ENCODE data around the gene UNKL.

The UNKL gene

DNA sequence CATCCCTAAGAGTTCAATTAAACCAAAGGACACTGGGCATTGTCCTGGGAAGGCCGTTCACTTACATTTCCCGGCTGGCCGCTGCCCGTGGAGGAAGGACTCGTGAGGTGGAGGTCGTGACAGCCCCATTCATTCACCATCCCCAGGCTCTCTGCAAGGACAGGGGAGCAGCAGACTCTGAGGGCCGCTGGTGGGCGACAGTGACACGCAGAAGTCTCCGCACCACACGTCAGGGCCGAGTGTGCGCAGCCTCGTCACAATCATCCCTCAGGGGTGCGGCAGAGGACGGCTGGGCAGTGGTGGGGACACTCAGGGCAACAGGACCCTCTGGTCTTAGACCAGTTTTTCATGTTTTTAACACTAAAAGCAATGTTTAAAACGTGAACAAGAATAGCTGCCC lies 21.7 kb downstream of the UNKL start:
- H3K4me3 ChIP-seq (ENCODE audit: low read length): no peak overlapping the region
- TF ChIP-seq, protein P1, sequence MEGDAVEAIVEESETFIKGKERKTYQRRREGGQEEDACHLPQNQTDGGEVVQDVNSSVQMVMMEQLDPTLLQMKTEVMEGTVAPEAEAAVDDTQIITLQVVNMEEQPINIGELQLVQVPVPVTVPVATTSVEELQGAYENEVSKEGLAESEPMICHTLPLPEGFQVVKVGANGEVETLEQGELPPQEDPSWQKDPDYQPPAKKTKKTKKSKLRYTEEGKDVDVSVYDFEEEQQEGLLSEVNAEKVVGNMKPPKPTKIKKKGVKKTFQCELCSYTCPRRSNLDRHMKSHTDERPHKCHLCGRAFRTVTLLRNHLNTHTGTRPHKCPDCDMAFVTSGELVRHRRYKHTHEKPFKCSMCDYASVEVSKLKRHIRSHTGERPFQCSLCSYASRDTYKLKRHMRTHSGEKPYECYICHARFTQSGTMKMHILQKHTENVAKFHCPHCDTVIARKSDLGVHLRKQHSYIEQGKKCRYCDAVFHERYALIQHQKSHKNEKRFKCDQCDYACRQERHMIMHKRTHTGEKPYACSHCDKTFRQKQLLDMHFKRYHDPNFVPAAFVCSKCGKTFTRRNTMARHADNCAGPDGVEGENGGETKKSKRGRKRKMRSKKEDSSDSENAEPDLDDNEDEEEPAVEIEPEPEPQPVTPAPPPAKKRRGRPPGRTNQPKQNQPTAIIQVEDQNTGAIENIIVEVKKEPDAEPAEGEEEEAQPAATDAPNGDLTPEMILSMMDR (conservative IDR thresholded peaks at IDR 0.05; ENCODE audit: low read depth, low read length): no peak
- no peak for DNase-seq (ENCODE audit: low read depth)

DNA sequence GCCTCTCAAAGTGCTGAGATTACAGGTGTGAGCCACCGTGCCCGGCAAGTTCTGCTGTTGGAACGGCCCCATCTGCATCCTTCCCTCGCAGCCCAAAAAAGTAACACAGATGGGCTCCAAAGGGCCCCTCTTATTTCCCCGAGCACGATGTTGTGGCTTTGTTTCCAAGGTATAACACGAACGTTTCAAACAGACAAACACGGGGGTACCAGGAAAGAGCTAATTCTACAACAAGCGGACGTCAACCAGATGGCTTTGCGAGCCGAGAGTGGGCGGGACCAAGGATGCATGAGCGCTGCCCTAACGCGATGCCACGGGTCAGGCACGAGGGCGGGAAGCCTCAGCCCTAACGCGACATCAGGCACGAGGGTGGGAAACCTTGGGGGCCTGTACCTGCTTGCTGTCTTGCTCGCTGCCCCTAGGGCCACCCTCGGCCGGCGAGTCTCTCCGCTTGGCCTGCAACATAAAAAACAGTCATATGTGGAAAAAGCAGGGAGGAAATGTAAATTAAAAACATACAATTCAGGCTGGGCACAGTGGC lies 24.2 kb downstream of the UNKL start:
- no peak for DNase-seq (ENCODE audit: low read depth)
- no peak overlapping the region for H3K4me3 ChIP-seq (ENCODE audit: low read length)
- TF ChIP-seq, protein P1 (conservative IDR thresholded peaks at IDR 0.05; ENCODE audit: low read depth, low read length): no peak

GRCh38 chr16:1389762-1390161 lies 24.7 kb downstream of the UNKL start:
- TF ChIP-seq, protein P1 (conservative IDR thresholded peaks at IDR 0.05; ENCODE audit: low read depth, low read length): no peak
- no peak for DNase-seq (ENCODE audit: low read depth)
- H3K4me3 ChIP-seq (ENCODE audit: low read length): no peak overlapping the region

- TF ChIP-seq, protein P1 (conservative IDR thresholded peaks at IDR 0.05; ENCODE audit: low read depth, low read length): no peak
- DNase-seq (ENCODE audit: low read depth): no peak
- H3K4me3 ChIP-seq (ENCODE audit: low read length): no peak overlapping the region
These were observed 27.2 kb downstream of the UNKL start for GRCh38 chr16:1387331-1387730.

- H3K4me3 ChIP-seq (ENCODE audit: low read length): no peak overlapping the region
- TF ChIP-seq, protein P1 (conservative IDR thresholded peaks at IDR 0.05; ENCODE audit: low read depth, low read length): no peak
- no peak for DNase-seq (ENCODE audit: low read depth)
These were observed 29.3 kb downstream of the UNKL start for GRCh38 chr16:1385232-1385631.

GRCh38 chr16:1383556-1383955 lies 30.9 kb downstream of the UNKL start:
- TF ChIP-seq, protein P1 (conservative IDR thresholded peaks at IDR 0.05; ENCODE audit: low read depth, low read length): no peak
- no peak overlapping the region for H3K4me3 ChIP-seq (ENCODE audit: low read length)
- no peak for DNase-seq (ENCODE audit: low read depth)

- H3K4me3 ChIP-seq (ENCODE audit: low read length): no peak overlapping the region
- DNase-seq (ENCODE audit: low read depth): no peak
- TF ChIP-seq, protein P1 (conservative IDR thresholded peaks at IDR 0.05; ENCODE audit: low read depth, low read length): no peak
These were observed 32.7 kb downstream of the UNKL start for GRCh38 chr16:1381612-1382406.
